Panc1 (cell line): ENCODE results near the gene PTGER4. TPM values are rescaled to one million over a fixed set of nuclear protein-coding genes. Genes with fewer than 3 reads are reported as not detected.

Experiments
- ATAC-seq: fragments of 200-7000 bp; cut with Tn5 transposase; 2 replicates; pipeline ENCODE4 v1.9.1; 2020; ENCODE audit warnings: mild to moderate bottlenecking, moderate library complexity
- Bru-seq: library from RNA; stranded (reverse); fragments of 400-500 nt; gene quantifications from one replicate; lab custom pipeline; 2021; lab: Mats Ljungman, UMichigan
- BruChase-seq, 2 experiments: library from RNA; stranded (reverse); fragments of 400-500 nt; gene quantifications; one replicate each; lab custom pipeline; 2021; lab: Mats Ljungman, UMichigan
- BruUV-seq: library from RNA; stranded (reverse); fragments of 400-500 nt; replicated peaks from 2 replicates; lab custom pipeline; 2021; lab: Mats Ljungman, UMichigan
- CTCF ChIA-PET: fragments of 300-600 bp; sonication (Branson Sonifier 250); formaldehyde crosslinking; loops from one replicate; lab custom pipeline; 2022; ENCODE audit warnings: antibody characterized with exemption; lab: Charles Lee
- POLR2A ChIA-PET: fragments of 300-600 bp; sonication (Branson Sonifier 250); formaldehyde crosslinking; loops from one replicate; lab custom pipeline; 2022; ENCODE audit warnings: antibody characterized with exemption; lab: Charles Lee
- DNase-seq: peaks from one replicate; pipeline ENCODE4 v3.0.0-alpha.2; 2010; ENCODE audit warnings: low read depth, low spot score
- H3K27ac ChIP-seq: 2 replicates; pipeline ENCODE4 v1.5.1; 2011; ENCODE audit warnings: mild to moderate bottlenecking, low read length, inconsistent platforms
- H3K27me3 ChIP-seq: fragments of 200-500 bp; sonication (Bioruptor generic); 2 replicates; pipeline ENCODE4 v1.6.0; 2014; ENCODE audit warnings: low read length, inconsistent platforms; ENCODE audit not compliant: control insufficient read depth, insufficient read depth
- H3K36me3 ChIP-seq: fragments of 200-500 bp; sonication (Bioruptor generic); 2 replicates; pipeline ENCODE4 v1.5.1; 2014; ENCODE audit warnings: inconsistent platforms, mild to moderate bottlenecking, low read length, moderate library complexity; ENCODE audit not compliant: control insufficient read depth, insufficient read depth
- H3K4me1 ChIP-seq: 2 replicates; pipeline ENCODE4 v1.5.1; 2011; ENCODE audit warnings: inconsistent platforms, mild to moderate bottlenecking, low read length, moderate library complexity; ENCODE audit not compliant: control insufficient read depth, insufficient read depth
- H3K4me3 ChIP-seq, 2 experiments: 2 replicates each; pipeline ENCODE4 v1.5.1; 2011 to 2012; ENCODE audit warnings: low read depth in 2 of 2, low read length in 2 of 2, mild to moderate bottlenecking in 2 of 2, inconsistent platforms in 1 of 2, moderate library complexity in 1 of 2
- H3K9me3 ChIP-seq: fragments of 200-500 bp; sonication (Bioruptor generic); 2 replicates; pipeline ENCODE4 v1.5.1; 2014; ENCODE audit warnings: low read depth, mild to moderate bottlenecking, inconsistent platforms, low read length, moderate library complexity; ENCODE audit not compliant: control insufficient read depth, insufficient read depth
- CTCF ChIP-seq: fragments of 450-650 bp; IDR thresholded peaks from 2 replicates; pipeline ENCODE4 v1.5.1; 2017; ENCODE audit warnings: mild to moderate bottlenecking
- POLR2AphosphoS5 ChIP-seq: IDR thresholded peaks from 2 replicates; pipeline ENCODE4 v1.6.1; 2012; ENCODE audit warnings: mild to moderate bottlenecking, low read depth, low read length, moderate library complexity
- REST ChIP-seq, 2 experiments: IDR thresholded peaks; 2 replicates each; pipeline ENCODE4 v1.6.1; 2011 to 2012; ENCODE audit warnings: low read depth in 2 of 2, control low read depth in 1 of 2, low read length in 1 of 2, mild to moderate bottlenecking in 1 of 2, moderate library complexity in 1 of 2; ENCODE audit not compliant: insufficient read depth in 1 of 2
- SIN3A ChIP-seq: IDR thresholded peaks from 2 replicates; pipeline ENCODE4 v1.6.1; 2012; ENCODE audit warnings: low read depth, mild to moderate bottlenecking, low read length, moderate library complexity, borderline replicate concordance; ENCODE audit not compliant: insufficient read depth
- TCF7L2 ChIP-seq: IDR thresholded peaks from 2 replicates; pipeline ENCODE4 v1.6.1; 2011; ENCODE audit warnings: mild to moderate bottlenecking, low read depth, low read length, inconsistent platforms
- in situ Hi-C: cut with HindIII; loops from 2 replicates; pipeline ENCODE4 v1.10.0; 2016; ENCODE audit warnings: low sequenced_read_pairs, low pct_unique_long_range_greater_than_20kb
- intact Hi-C: fragments of 100-400 bp; cut with micrococcal nuclease; formaldehyde crosslinking; loops from one replicate; pipeline ENCODE4 v1.10.0; 2022; ENCODE audit not compliant: unreplicated experiment
- long read RNA-seq: library from polyadenylated mRNA; unstranded; transcript quantifications from one replicate; pipeline ENCODE4 v2.0.0, GENCODE V29; 2021; ENCODE audit not compliant: unreplicated experiment
- polyA plus RNA-seq: library from polyadenylated mRNA; unstranded; fragments of >200 nt; gene quantifications from one replicate; pipeline ENCODE4 v1.2.1, GENCODE V29; 2012; ENCODE audit warnings: missing spikeins; ENCODE audit not compliant: insufficient read length
- total RNA-seq: library from RNA; stranded (reverse); gene quantifications from one replicate; pipeline ENCODE4 v1.2.1, GENCODE V29; 2021; ENCODE audit not compliant: unreplicated experiment

The PTGER4 gene
- total RNA-seq = 20.0 TPM
- 26.9 TPM for polyA plus RNA-seq
- Bru-seq, nascent RNA = percentile 91 among the genes with signal in this experiment
- BruChase-seq, experiment 1, labeled RNA remaining after a 2-hour chase = percentile 72 among the genes with signal in this experiment
- percentile 60 among the genes with signal in this experiment for BruChase-seq, experiment 2, labeled RNA remaining after a 6-hour chase
- long read RNA-seq, transcript PTGER4-201 (3 exons, 3,848 nt) = major isoform, 24 of 43 reads
- long read RNA-seq, transcript PTGER4-203 (2 exons, 560 nt) = minor isoform, 8 of 43 reads
- long read RNA-seq, partial matches to known transcripts = 2 of 43 reads
- long read RNA-seq, other reads (novel, unspliced or antisense) = 9 of 43 reads

- in situ Hi-C loops = no loop called here
- Histone ChIP-seq H3K4me1 (peaks cover 40% of the 10 kb centered on the region), H3K36me3 (no peaks in the 10 kb centered on the region; the same call in 1 of the 2 replicates), H3K9me3 (no peaks in the 10 kb centered on the region), H3K27ac (peak within 1 kb of the TSS; percentile 97), H3K27me3 (no peaks in the 10 kb centered on the region), H3K4me3 (peak within 1 kb of the TSS; percentile 72 to 92)
- CTCF ChIA-PET = interaction anchor here (0.6 kb wide), 2 partner anchors 72 to 110 kb away, joined by 3 to 5 read pairs; no protein-coding TSS in a partner anchor
- BruUV-seq = TSS peak; percentile 80
- ATAC-seq (peak; percentile 15), DNase-seq (no peak)
- TF ChIP-seq REST (IDR thresholded peaks at IDR 0.05; ENCODE audit: insufficient read depth in 1 of 2, low read depth in 2 of 2, low read length in 1 of 2) (no peak), POLR2AphosphoS5 (peak; percentile 78), TCF7L2 (no peak), SIN3A (0 out of 2 replicates have a peak, but pooled peaks have one; percentile 15), CTCF (no peak)
- intact Hi-C loops = loop anchor here (10.0 kb wide), 1 partner anchor 515 kb away; no protein-coding TSS in a partner anchor
- POLR2A ChIA-PET = interaction anchor here (0.7 kb wide), 1 partner anchor 576 kb away, joined by 8 read pairs; no protein-coding TSS in a partner anchor
Measured at GRCh38 chr5:40679913-40680681, at the start of gene PTGER4. Gene PTGER4, plus strand, starts transcription at chr5:40679915. Its CDS starts 1,079 bp downstream, at chr5:40680994.

GRCh38 chr5:40630126-40630525 lies 49.6 kb upstream of the PTGER4 start:
- ChIA-PET CTCF (interaction anchor here (0.6 kb wide), 1 partner anchor 21 kb away, joined by 4 read pairs; no protein-coding TSS in a partner anchor), POLR2A (interaction anchor here (0.9 kb wide), 1 partner anchor 62 kb away, joined by 3 read pairs; no protein-coding TSS in a partner anchor)
- intact Hi-C loops = no loop called here
- no peak overlapping the region for H3K27ac ChIP-seq
- DNase-seq = no peak
- TF ChIP-seq POLR2AphosphoS5 = no peak
- no peak for TF ChIP-seq CTCF
- TF ChIP-seq TCF7L2 = no peak
- TF ChIP-seq REST (IDR thresholded peaks at IDR 0.05; ENCODE audit: insufficient read depth in 1 of 2, low read depth in 2 of 2, low read length in 1 of 2) = no peak
- TF ChIP-seq SIN3A = no peak
- in situ Hi-C loops = no loop called here
- no peaks in the 10 kb centered on the region for H3K9me3 ChIP-seq
- no peaks in the 10 kb centered on the region for H3K27me3 ChIP-seq
- no peaks in the 10 kb centered on the region for H3K36me3 ChIP-seq
- no peaks in the 10 kb centered on the region for H3K4me1 ChIP-seq
- no peak overlapping the region for H3K4me3 ChIP-seq
- BruUV-seq = no TSS peak
- no peak for ATAC-seq
